H9 (cell line): ENCODE results near the gene NFE2L2. TPM values are rescaled to one million over a fixed set of nuclear protein-coding genes. Genes with fewer than 3 reads are reported as not detected.

Source experiments
- DNase-seq: peaks from one replicate; pipeline ENCODE4 v3.0.0-alpha.2; 2017
- H2AFZ ChIP-seq: one replicate; pipeline ENCODE4 v1.6.1; 2013; ENCODE audit warnings: mild to moderate bottlenecking, low read length, control low read depth, moderate library complexity
- H2AK5ac ChIP-seq: 2 replicates; pipeline ENCODE4 v1.6.1; 2013; ENCODE audit warnings: low read length, control low read depth, mixed read lengths; ENCODE audit not compliant: insufficient read length
- H2BK120ac ChIP-seq: one replicate; pipeline ENCODE4 v1.6.1; 2013; ENCODE audit warnings: low read depth, mild to moderate bottlenecking, low read length, control low read depth, inconsistent platforms; ENCODE audit not compliant: poor library complexity, severe bottlenecking
- H2BK12ac ChIP-seq: 2 replicates; pipeline ENCODE4 v1.6.1; 2013; ENCODE audit warnings: low read length, control low read depth, mixed read lengths, low read depth; ENCODE audit not compliant: insufficient read length
- H2BK15ac ChIP-seq: 2 replicates; pipeline ENCODE4 v1.6.1; 2013; ENCODE audit warnings: low read depth, low read length, control low read depth
- H2BK20ac ChIP-seq: one replicate; pipeline ENCODE4 v1.6.1; 2013; ENCODE audit warnings: low read depth, mild to moderate bottlenecking, low read length, control low read depth, inconsistent platforms; ENCODE audit not compliant: poor library complexity, severe bottlenecking
- H2BK5ac ChIP-seq: 2 replicates; pipeline ENCODE4 v1.6.1; 2013; ENCODE audit warnings: low read length, control low read depth, mixed read lengths; ENCODE audit not compliant: insufficient read length
- H3K14ac ChIP-seq: 2 replicates; pipeline ENCODE4 v1.6.1; 2013; ENCODE audit warnings: low read length, control low read depth; ENCODE audit not compliant: insufficient read depth
- H3K18ac ChIP-seq: 2 replicates; pipeline ENCODE4 v1.6.1; 2013; ENCODE audit warnings: low read depth, mild to moderate bottlenecking, mixed read lengths, low read length, control low read depth; ENCODE audit not compliant: insufficient read length
- H3K23ac ChIP-seq: 2 replicates; pipeline ENCODE4 v1.6.1; 2013; ENCODE audit warnings: low read length, control low read depth, mixed read lengths, low read depth; ENCODE audit not compliant: insufficient read length
- H3K23me2 ChIP-seq: 2 replicates; pipeline ENCODE4 v1.6.1; 2013; ENCODE audit warnings: low read depth, mild to moderate bottlenecking, mixed read lengths, low read length, control low read depth; ENCODE audit not compliant: insufficient read length, poor library complexity, severe bottlenecking
- H3K27ac ChIP-seq: 2 replicates; pipeline ENCODE4 v1.5.1; 2013; ENCODE audit warnings: low read length, control low read depth, mixed read lengths, low read depth; ENCODE audit not compliant: insufficient read length
- H3K27me3 ChIP-seq: 2 replicates; pipeline ENCODE4 v1.6.1; 2013; ENCODE audit warnings: low read length, control low read depth, inconsistent platforms; ENCODE audit not compliant: insufficient read depth
- H3K4ac ChIP-seq: 2 replicates; pipeline ENCODE4 v1.6.1; 2013; ENCODE audit warnings: low read depth, mild to moderate bottlenecking, control low read depth, inconsistent platforms, low read length, moderate library complexity
- H3K4me1 ChIP-seq: 2 replicates; pipeline ENCODE4 v1.6.1; 2013; ENCODE audit warnings: low read length, control low read depth, inconsistent platforms; ENCODE audit not compliant: insufficient read depth
- H3K4me2 ChIP-seq: 2 replicates; pipeline ENCODE4 v1.6.1; 2013; ENCODE audit warnings: low read length, control low read depth, mixed read lengths; ENCODE audit not compliant: insufficient read length, insufficient read depth
- H3K56ac ChIP-seq: 2 replicates; pipeline ENCODE4 v1.6.1; 2013; ENCODE audit warnings: low read depth, mild to moderate bottlenecking, mixed read lengths, low read length, control low read depth; ENCODE audit not compliant: insufficient read length
- H3K79me1 ChIP-seq: 2 replicates; pipeline ENCODE4 v1.6.1; 2013; ENCODE audit warnings: low read depth, mild to moderate bottlenecking, moderate library complexity, low read length, control low read depth, inconsistent platforms; ENCODE audit not compliant: insufficient read depth, poor library complexity, severe bottlenecking
- H3K79me2 ChIP-seq: 2 replicates; pipeline ENCODE4 v1.6.1; 2013; ENCODE audit warnings: low read length, control low read depth, inconsistent platforms; ENCODE audit not compliant: insufficient read depth
- H3K9ac ChIP-seq: 2 replicates; pipeline ENCODE4 v1.6.1; 2013; ENCODE audit warnings: low read length, control low read depth, mixed read lengths; ENCODE audit not compliant: insufficient read length; ENCODE audit errors: extremely low read depth
- H3K9me3 ChIP-seq: one replicate; pipeline ENCODE4 v1.6.1; 2013; ENCODE audit warnings: low read depth, low read length, inconsistent platforms; ENCODE audit not compliant: control insufficient read depth
- H3T11ph ChIP-seq: one replicate; pipeline ENCODE4 v1.6.1; 2013; ENCODE audit warnings: mild to moderate bottlenecking, low read length, control low read depth, inconsistent platforms
- H4K20me1 ChIP-seq: one replicate; pipeline ENCODE4 v1.6.1; 2013; ENCODE audit not compliant: control insufficient read depth, insufficient read length, insufficient read depth
- H4K5ac ChIP-seq: 2 replicates; pipeline ENCODE4 v1.6.1; 2013; ENCODE audit warnings: low read depth, mild to moderate bottlenecking, mixed read lengths, low read length, control low read depth; ENCODE audit not compliant: insufficient read length
- H4K8ac ChIP-seq: replicated peaks from 2 replicates; pipeline ENCODE4 v1.6.1; 2013; ENCODE audit warnings: low read length, control low read depth, mixed read lengths, low read depth; ENCODE audit not compliant: insufficient read length
- H4K91ac ChIP-seq: 2 replicates; pipeline ENCODE4 v1.6.1; 2013; ENCODE audit warnings: low read depth, mild to moderate bottlenecking, moderate library complexity, mixed read lengths, low read length, control low read depth; ENCODE audit not compliant: insufficient read length
- H3K27ac Mint-ChIP-seq, 3 experiments: 2 replicates in 2 of 3; 3 replicates in 1 of 3; pipeline ENCODE4 v1.8.0; 2020 to 2021; ENCODE audit warnings: mixed read lengths in 3 of 3, mild to moderate bottlenecking in 1 of 3, moderate library complexity in 1 of 3
- H3K27me3 Mint-ChIP-seq: 2 replicates; pipeline ENCODE4 v1.8.0; 2021; ENCODE audit warnings: low read depth, mild to moderate bottlenecking, moderate library complexity, mixed read lengths
- H3K36me3 Mint-ChIP-seq, 3 experiments: 2 replicates in 2 of 3; 3 replicates in 1 of 3; pipeline ENCODE4 v1.8.0; 2020 to 2021; ENCODE audit warnings: low read depth in 3 of 3, mixed read lengths in 3 of 3; ENCODE audit not compliant: insufficient read depth in 1 of 3
- H3K4me1 Mint-ChIP-seq, 2 experiments: 2 replicates each; pipeline ENCODE4 v1.8.0; 2020; ENCODE audit warnings: mixed read lengths in 2 of 2
- H3K4me3 Mint-ChIP-seq, 2 experiments: 2 replicates in 1 of 2; 3 replicates in 1 of 2; pipeline ENCODE4 v1.8.0; 2020 to 2021; ENCODE audit warnings: mild to moderate bottlenecking in 2 of 2, mixed read lengths in 2 of 2, moderate library complexity in 1 of 2
- H3K9me3 Mint-ChIP-seq, 2 experiments: 2 replicates in 1 of 2; 3 replicates in 1 of 2; pipeline ENCODE4 v1.8.0; 2020; ENCODE audit warnings: mild to moderate bottlenecking in 2 of 2, mixed read lengths in 2 of 2, moderate library complexity in 1 of 2
- CTCF ChIP-seq: fragments of 200-600 bp; sonication (generic); conservative IDR thresholded peaks from 3 replicates; pipeline ENCODE4 v1.8.0; 2021; ENCODE audit warnings: antibody characterized with exemption, mild to moderate bottlenecking
- WGBS: extraction: QIAGEN DNeasy Blood & Tissue Kit; methylation state at CpG from one replicate; pipeline ENCODE4 v1.1.7; 2013; ENCODE audit warnings: missing lambda C conversion rate, low lambda C conversion rate, mixed read lengths; ENCODE audit not compliant: insufficient read length; ENCODE audit errors: extremely low coverage; 5-methylcytosine and 5-hydroxymethylcytosine counted together
- total RNA-seq: library from RNA; stranded (reverse); gene quantifications from 2 replicates; pipeline ENCODE4 v1.2.1, GENCODE V29; 2021

The NFE2L2 gene
- total RNA-seq, 1 experiment from 2014 or later: 42.5 TPM

- no peaks in the 10 kb centered on the region; a peak in 3 of 7 replicates for H3K36me3 Mint-ChIP-seq
- no peak overlapping the region for H2AK5ac ChIP-seq
- no peak for TF ChIP-seq CTCF
- H4K5ac ChIP-seq: no peak overlapping the region
- H3K9me3 ChIP-seq: no peaks in the 10 kb centered on the region
- H3T11ph ChIP-seq: no peak overlapping the region
- no peak overlapping the region for H4K8ac ChIP-seq
- no peak overlapping the region for H2BK120ac ChIP-seq
- H3K27me3 ChIP-seq: no peaks in the 10 kb centered on the region
- peaks cover 4% of the 10 kb centered on the region for H3K79me1 ChIP-seq
- no peak overlapping the region for H3K56ac ChIP-seq
- no peak overlapping the region for H2BK5ac ChIP-seq
- no peak overlapping the region for H2BK15ac ChIP-seq
- H3K4me1 ChIP-seq: peaks cover 11% of the 10 kb centered on the region; the same call in 1 of the 2 replicates
- DNase-seq: no peak
- no peak overlapping the region for H3K4ac ChIP-seq
- no peak overlapping the region for H3K18ac ChIP-seq
- no peaks in the 10 kb centered on the region for H3K23me2 ChIP-seq
- no peak overlapping the region for H2AFZ ChIP-seq
- no peak overlapping the region for H3K4me3 Mint-ChIP-seq
- H3K4me2 ChIP-seq: no peak overlapping the region
- H3K23ac ChIP-seq: no peak overlapping the region
- peaks cover 48 to 52% of the 10 kb centered on the region in 2 experiments for H3K4me1 Mint-ChIP-seq
- no CpG with 5 or more reads among the region's 4 CpGs for WGBS
- H3K27ac Mint-ChIP-seq: peak overlapping the region; percentile 20 to 95 (median 64); a peak in 5 of 7 replicates
- peaks cover 23% of the 10 kb centered on the region for H3K79me2 ChIP-seq
- H3K14ac ChIP-seq: no peak overlapping the region
- H3K27me3 Mint-ChIP-seq: no peaks in the 10 kb centered on the region
- H2BK12ac ChIP-seq: no peak overlapping the region
- no peak overlapping the region for H3K27ac ChIP-seq
- no peaks in the 10 kb centered on the region for H3K9me3 Mint-ChIP-seq
- peaks cover 2% of the 10 kb centered on the region for H4K20me1 ChIP-seq
- H3K9ac ChIP-seq: no peak overlapping the region
- no peak overlapping the region for H4K91ac ChIP-seq
- no peak overlapping the region for H2BK20ac ChIP-seq
Observed at GRCh38 chr2:177245010-177245422, 19.5 kb downstream of the NFE2L2 start.
